Adrenal gland (tissue), 5 donors: ENCODE measurements around the gene IGFBP4.
"Not testable (repeated sequence)": the region's sequence is repeated elsewhere in the genome, so short reads cannot be mapped to it uniquely, and the experiment has no call there.

Experiments used
- POLR2A ChIP-seq, 2 donors: fragments of 450-650 bp; IDR thresholded peaks; one replicate each; pipeline ENCODE4 v1.6.1; 2017; ENCODE audit warnings: antibody characterized with exemption in 2 of 2, mild to moderate bottlenecking in 2 of 2, moderate library complexity in 1 of 2
- TF ChIP-seq, protein P1 (sequence below), 6 experiments: fragments of 450-650 bp in 4 of 6; fragments of 200-600 bp in 2 of 6; sonication (generic) in 1 of 6; IDR thresholded peaks; 1 replicate in 5 of 6; 2 replicates in 1 of 6; pipeline versions ENCODE4 v1.5.1 to v1.8.0; 2016 to 2021; ENCODE audit warnings: antibody characterized with exemption in 6 of 6, mild to moderate bottlenecking in 2 of 6, moderate library complexity in 1 of 6
- donor health status: DM: no; HTN: no; CAD: no.

DNA sequence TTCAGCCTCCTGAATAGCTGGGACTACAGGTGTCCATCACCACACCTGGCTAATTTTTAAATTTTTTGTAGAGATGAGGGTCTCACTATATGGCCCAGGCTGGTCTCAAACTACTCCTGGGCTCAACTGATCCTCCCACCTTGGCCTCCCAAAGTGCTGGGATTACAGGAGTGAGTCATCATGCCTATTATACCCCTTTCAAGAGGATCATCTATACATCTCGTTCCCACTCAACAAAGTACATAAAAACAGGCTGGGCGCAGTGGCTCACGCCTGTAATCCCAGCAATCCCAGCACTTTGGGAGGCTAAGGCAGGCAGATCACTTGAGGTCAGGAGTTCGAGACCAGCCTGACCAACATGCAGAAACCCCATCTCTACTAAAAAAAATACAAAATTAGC, 28.9 kb upstream of the IGFBP4 start:
- TF ChIP-seq, protein P1, sequence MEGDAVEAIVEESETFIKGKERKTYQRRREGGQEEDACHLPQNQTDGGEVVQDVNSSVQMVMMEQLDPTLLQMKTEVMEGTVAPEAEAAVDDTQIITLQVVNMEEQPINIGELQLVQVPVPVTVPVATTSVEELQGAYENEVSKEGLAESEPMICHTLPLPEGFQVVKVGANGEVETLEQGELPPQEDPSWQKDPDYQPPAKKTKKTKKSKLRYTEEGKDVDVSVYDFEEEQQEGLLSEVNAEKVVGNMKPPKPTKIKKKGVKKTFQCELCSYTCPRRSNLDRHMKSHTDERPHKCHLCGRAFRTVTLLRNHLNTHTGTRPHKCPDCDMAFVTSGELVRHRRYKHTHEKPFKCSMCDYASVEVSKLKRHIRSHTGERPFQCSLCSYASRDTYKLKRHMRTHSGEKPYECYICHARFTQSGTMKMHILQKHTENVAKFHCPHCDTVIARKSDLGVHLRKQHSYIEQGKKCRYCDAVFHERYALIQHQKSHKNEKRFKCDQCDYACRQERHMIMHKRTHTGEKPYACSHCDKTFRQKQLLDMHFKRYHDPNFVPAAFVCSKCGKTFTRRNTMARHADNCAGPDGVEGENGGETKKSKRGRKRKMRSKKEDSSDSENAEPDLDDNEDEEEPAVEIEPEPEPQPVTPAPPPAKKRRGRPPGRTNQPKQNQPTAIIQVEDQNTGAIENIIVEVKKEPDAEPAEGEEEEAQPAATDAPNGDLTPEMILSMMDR (IDR thresholded peaks at IDR 0.05) = not testable (repeated sequence)
- TF ChIP-seq POLR2A (IDR thresholded peaks at IDR 0.05) = not testable (repeated sequence)
